ENCODE data around the gene OR2A2.

DNA sequence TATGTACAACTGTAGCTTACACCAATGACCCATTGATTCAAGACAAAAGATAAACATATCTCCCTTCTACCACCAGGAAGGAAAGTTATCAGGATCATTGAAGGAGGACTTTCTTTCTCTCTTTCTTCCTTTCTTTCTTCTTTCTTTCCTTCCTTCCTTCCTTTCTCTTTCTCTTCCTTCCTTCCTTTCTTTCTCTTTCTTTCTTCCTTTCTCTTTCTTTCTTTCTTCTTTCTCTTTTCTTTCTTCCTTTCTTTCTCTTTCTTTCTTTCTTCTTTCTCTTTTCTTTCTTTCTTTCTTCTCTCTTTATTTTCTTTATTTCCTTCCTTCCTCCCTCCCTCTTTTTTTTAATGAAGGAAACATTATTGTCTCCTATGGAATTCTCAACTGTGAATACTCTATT lies 10.6 kb upstream of the OR2A2 start:
- TF ChIP-seq, protein P1, sequence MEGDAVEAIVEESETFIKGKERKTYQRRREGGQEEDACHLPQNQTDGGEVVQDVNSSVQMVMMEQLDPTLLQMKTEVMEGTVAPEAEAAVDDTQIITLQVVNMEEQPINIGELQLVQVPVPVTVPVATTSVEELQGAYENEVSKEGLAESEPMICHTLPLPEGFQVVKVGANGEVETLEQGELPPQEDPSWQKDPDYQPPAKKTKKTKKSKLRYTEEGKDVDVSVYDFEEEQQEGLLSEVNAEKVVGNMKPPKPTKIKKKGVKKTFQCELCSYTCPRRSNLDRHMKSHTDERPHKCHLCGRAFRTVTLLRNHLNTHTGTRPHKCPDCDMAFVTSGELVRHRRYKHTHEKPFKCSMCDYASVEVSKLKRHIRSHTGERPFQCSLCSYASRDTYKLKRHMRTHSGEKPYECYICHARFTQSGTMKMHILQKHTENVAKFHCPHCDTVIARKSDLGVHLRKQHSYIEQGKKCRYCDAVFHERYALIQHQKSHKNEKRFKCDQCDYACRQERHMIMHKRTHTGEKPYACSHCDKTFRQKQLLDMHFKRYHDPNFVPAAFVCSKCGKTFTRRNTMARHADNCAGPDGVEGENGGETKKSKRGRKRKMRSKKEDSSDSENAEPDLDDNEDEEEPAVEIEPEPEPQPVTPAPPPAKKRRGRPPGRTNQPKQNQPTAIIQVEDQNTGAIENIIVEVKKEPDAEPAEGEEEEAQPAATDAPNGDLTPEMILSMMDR (IDR thresholded peaks at IDR 0.05) = no peak
- TF ChIP-seq, protein P2, sequence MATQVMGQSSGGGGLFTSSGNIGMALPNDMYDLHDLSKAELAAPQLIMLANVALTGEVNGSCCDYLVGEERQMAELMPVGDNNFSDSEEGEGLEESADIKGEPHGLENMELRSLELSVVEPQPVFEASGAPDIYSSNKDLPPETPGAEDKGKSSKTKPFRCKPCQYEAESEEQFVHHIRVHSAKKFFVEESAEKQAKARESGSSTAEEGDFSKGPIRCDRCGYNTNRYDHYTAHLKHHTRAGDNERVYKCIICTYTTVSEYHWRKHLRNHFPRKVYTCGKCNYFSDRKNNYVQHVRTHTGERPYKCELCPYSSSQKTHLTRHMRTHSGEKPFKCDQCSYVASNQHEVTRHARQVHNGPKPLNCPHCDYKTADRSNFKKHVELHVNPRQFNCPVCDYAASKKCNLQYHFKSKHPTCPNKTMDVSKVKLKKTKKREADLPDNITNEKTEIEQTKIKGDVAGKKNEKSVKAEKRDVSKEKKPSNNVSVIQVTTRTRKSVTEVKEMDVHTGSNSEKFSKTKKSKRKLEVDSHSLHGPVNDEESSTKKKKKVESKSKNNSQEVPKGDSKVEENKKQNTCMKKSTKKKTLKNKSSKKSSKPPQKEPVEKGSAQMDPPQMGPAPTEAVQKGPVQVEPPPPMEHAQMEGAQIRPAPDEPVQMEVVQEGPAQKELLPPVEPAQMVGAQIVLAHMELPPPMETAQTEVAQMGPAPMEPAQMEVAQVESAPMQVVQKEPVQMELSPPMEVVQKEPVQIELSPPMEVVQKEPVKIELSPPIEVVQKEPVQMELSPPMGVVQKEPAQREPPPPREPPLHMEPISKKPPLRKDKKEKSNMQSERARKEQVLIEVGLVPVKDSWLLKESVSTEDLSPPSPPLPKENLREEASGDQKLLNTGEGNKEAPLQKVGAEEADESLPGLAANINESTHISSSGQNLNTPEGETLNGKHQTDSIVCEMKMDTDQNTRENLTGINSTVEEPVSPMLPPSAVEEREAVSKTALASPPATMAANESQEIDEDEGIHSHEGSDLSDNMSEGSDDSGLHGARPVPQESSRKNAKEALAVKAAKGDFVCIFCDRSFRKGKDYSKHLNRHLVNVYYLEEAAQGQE (IDR thresholded peaks at IDR 0.05; ENCODE audit: insufficient read depth in 1 of 2, low read depth in 2 of 2, low read length in 1 of 2) = no peak
- TF ChIP-seq POLR2AphosphoS5 (IDR thresholded peaks at IDR 0.05; ENCODE audit: low read depth, low read length) (no peak), TCF7L2 (IDR thresholded peaks at IDR 0.05; ENCODE audit: low read depth, low read length) (no peak)

Data from Panc1 (cell line).